ENCODE data around the gene S1PR3.

S1PR3 gene

GRCh38 chr9:88969646-88970373, 21.5 kb upstream of the S1PR3 start:
- DNase-seq: no peak

- DNase-seq: no peak
Measured at GRCh38 chr9:88971131-88971960, 19.9 kb upstream of the S1PR3 start.

GRCh38 chr9:88972401-88972800, 18.9 kb upstream of the S1PR3 start:
- no peak for DNase-seq

- DNase-seq: peak; percentile 2
Measured at GRCh38 chr9:88973281-88974045, 17.8 kb upstream of the S1PR3 start.

GRCh38 chr9:88974641-88975040, 16.6 kb upstream of the S1PR3 start:
- DNase-seq: no peak

- no peak for DNase-seq
Measured at GRCh38 chr9:88975966-88976889, 15.0 kb upstream of the S1PR3 start.

GRCh38 chr9:88976890-88977257, 14.4 kb upstream of the S1PR3 start:
- DNase-seq: no peak

- DNase-seq: no peak
Measured at GRCh38 chr9:88978034-88978433, 13.2 kb upstream of the S1PR3 start.

- DNase-seq: no peak
Measured at GRCh38 chr9:88979021-88979420, 12.2 kb upstream of the S1PR3 start.

- DNase-seq: no peak
Measured at GRCh38 chr9:88979791-88980190, 11.5 kb upstream of the S1PR3 start.

- no peak for DNase-seq
Measured at GRCh38 chr9:88980740-88981203, 10.5 kb upstream of the S1PR3 start.

GRCh38 chr9:88983865-88984542, 7.3 kb upstream of the S1PR3 start:
- DNase-seq: no peak

GRCh38 chr9:88984543-88984883, 6.8 kb upstream of the S1PR3 start:
- no peak for DNase-seq

- DNase-seq: no peak
Measured at GRCh38 chr9:88985616-88986015, 5.7 kb upstream of the S1PR3 start.

GRCh38 chr9:88986776-88987175, 4.5 kb upstream of the S1PR3 start:
- no peak for DNase-seq

- DNase-seq: no peak
Measured at GRCh38 chr9:88987661-88988060, 3.6 kb upstream of the S1PR3 start.

- DNase-seq: no peak
Measured at GRCh38 chr9:88988796-88989641, 2.2 kb upstream of the S1PR3 start.

GRCh38 chr9:88990041-88990728, 1.1 kb upstream of the S1PR3 start:
- no peak for DNase-seq

- DNase-seq: no peak
Measured at GRCh38 chr9:88990729-88991065, 571 bp upstream of the S1PR3 start.

GRCh38 chr9:88992556-88992955, 1.3 kb downstream of the S1PR3 start:
- no peak for DNase-seq
